Osteoblast (primary cell): ENCODE results near the gene TRAF3IP3. TPM values are rescaled to one million over a fixed set of nuclear protein-coding genes. Genes with fewer than 3 reads are reported as not detected.

Source experiments
- DNase-seq: peaks from one replicate; pipeline ENCODE4 v3.0.0; 2011; ENCODE audit warnings: low spot score, mixed read lengths; ENCODE audit not compliant: insufficient read length; ENCODE audit errors: missing footprints
- H2AFZ ChIP-seq: 2 replicates; pipeline ENCODE4 v1.6.0; 2011; ENCODE audit warnings: mild to moderate bottlenecking, low read length
- H3K27ac ChIP-seq: 2 replicates; pipeline ENCODE4 v1.5.1; 2011; ENCODE audit warnings: mild to moderate bottlenecking, low read depth, low read length, moderate library complexity
- H3K27me3 ChIP-seq: 2 replicates; pipeline ENCODE4 v1.6.0; 2012; ENCODE audit warnings: mild to moderate bottlenecking, control low read depth, inconsistent platforms, low read length, moderate library complexity; ENCODE audit not compliant: insufficient read depth
- H3K36me3 ChIP-seq: 2 replicates; pipeline ENCODE4 v1.5.1; 2011; ENCODE audit warnings: mild to moderate bottlenecking, low read length, control low read depth, moderate library complexity; ENCODE audit not compliant: insufficient read depth
- H3K4me1 ChIP-seq: 2 replicates; pipeline ENCODE4 v1.5.1; 2011; ENCODE audit warnings: mild to moderate bottlenecking, low read length, control low read depth, moderate library complexity; ENCODE audit not compliant: insufficient read depth
- H3K4me2 ChIP-seq: 2 replicates; pipeline ENCODE4 v1.6.0; 2011; ENCODE audit warnings: mild to moderate bottlenecking, low read length; ENCODE audit not compliant: insufficient read depth
- H3K4me3 ChIP-seq: fragments of 200-600 bp; sonication (generic); 3 replicates; pipeline ENCODE4 v1.5.1; 2012; ENCODE audit warnings: mild to moderate bottlenecking, low read length, inconsistent platforms; ENCODE audit not compliant: insufficient read depth
- H3K79me2 ChIP-seq: 2 replicates; pipeline ENCODE4 v1.6.0; 2012; ENCODE audit warnings: mild to moderate bottlenecking, low read length, control low read depth, inconsistent platforms; ENCODE audit not compliant: insufficient read depth
- H3K9me3 ChIP-seq: 2 replicates; pipeline ENCODE4 v1.5.1; 2011; ENCODE audit warnings: low read depth, low read length, control low read depth
- H4K20me1 ChIP-seq: 2 replicates; pipeline ENCODE4 v1.6.0; 2012; ENCODE audit warnings: mild to moderate bottlenecking, low read length, control low read depth; ENCODE audit not compliant: insufficient read depth
- CTCF ChIP-seq: IDR thresholded peaks from 2 replicates; pipeline ENCODE4 v1.5.1; 2011; ENCODE audit warnings: mild to moderate bottlenecking, low read depth, low read length, moderate library complexity; ENCODE audit errors: extremely low read depth
- total RNA-seq: library from RNA; depleted of rRNA; stranded (reverse); fragments of >200 nt; gene quantifications from 2 replicates; pipeline ENCODE4 v1.2.3, GENCODE V29; 2012

TRAF3IP3 gene
- total RNA-seq, 1 donor, result not detected

- H3K9me3 ChIP-seq, result no peaks in the 10 kb centered on the region
- no peak for DNase-seq
- H3K4me2 ChIP-seq, result peak overlapping the region; percentile 66
- H2AFZ ChIP-seq, result peak overlapping the region; percentile 88
- peaks cover 22% of the 10 kb centered on the region for H3K4me1 ChIP-seq
- H3K79me2 ChIP-seq, result no peaks in the 10 kb centered on the region
- no peak for TF ChIP-seq CTCF
- H3K36me3 ChIP-seq, result no peaks in the 10 kb centered on the region
- peak overlapping the region; percentile 18 for H3K4me3 ChIP-seq
- no peaks in the 10 kb centered on the region for H4K20me1 ChIP-seq
- peak overlapping the region; percentile 93 for H3K27ac ChIP-seq
- no peaks in the 10 kb centered on the region for H3K27me3 ChIP-seq
Observed at GRCh38 chr1:209769971-209770370, 14.1 kb downstream of the TRAF3IP3 start.

GRCh38 chr1:209770636-209771415 lies 15.0 kb downstream of the TRAF3IP3 start:
- H4K20me1 ChIP-seq, result no peaks in the 10 kb centered on the region
- no peak for TF ChIP-seq CTCF

GRCh38 chr1:209772126-209772525 lies 16.3 kb downstream of the TRAF3IP3 start:
- H3K4me1 ChIP-seq, result peaks cover 22% of the 10 kb centered on the region
- H4K20me1 ChIP-seq, result no peaks in the 10 kb centered on the region
- no peak for TF ChIP-seq CTCF
- H3K79me2 ChIP-seq, result no peaks in the 10 kb centered on the region
- H3K27me3 ChIP-seq, result no peaks in the 10 kb centered on the region
- H3K4me2 ChIP-seq, result no peak overlapping the region
- H3K36me3 ChIP-seq, result no peaks in the 10 kb centered on the region
- no peaks in the 10 kb centered on the region for H3K9me3 ChIP-seq
- H3K4me3 ChIP-seq, result no peak overlapping the region
- H3K27ac ChIP-seq, result no peak overlapping the region
- DNase-seq, result no peak
- H2AFZ ChIP-seq, result no peak overlapping the region

More at GRCh38 chr1:209770636-209771415, 15.0 kb downstream of the TRAF3IP3 start:
- peaks cover 22% of the 10 kb centered on the region for H3K4me1 ChIP-seq
- H3K4me2 ChIP-seq, result no peak overlapping the region
- H3K9me3 ChIP-seq, result no peaks in the 10 kb centered on the region
- no peaks in the 10 kb centered on the region for H3K27me3 ChIP-seq
- H3K27ac ChIP-seq, result no peak overlapping the region
- H3K36me3 ChIP-seq, result no peaks in the 10 kb centered on the region
- no peaks in the 10 kb centered on the region for H3K79me2 ChIP-seq
- no peak for DNase-seq
- H2AFZ ChIP-seq, result no peak overlapping the region
- H3K4me3 ChIP-seq, result no peak overlapping the region

GRCh38 chr1:209774592-209774991 lies 18.7 kb downstream of the TRAF3IP3 start:
- H2AFZ ChIP-seq, result no peak overlapping the region
- H3K9me3 ChIP-seq, result no peaks in the 10 kb centered on the region

More at GRCh38 chr1:209774592-209774991, 18.7 kb downstream of the TRAF3IP3 start:
- H3K4me3 ChIP-seq, result no peak overlapping the region
- no peaks in the 10 kb centered on the region for H3K36me3 ChIP-seq
- H3K27ac ChIP-seq, result no peak overlapping the region
- peaks cover 10% of the 10 kb centered on the region for H3K4me1 ChIP-seq
- H4K20me1 ChIP-seq, result no peaks in the 10 kb centered on the region
- TF ChIP-seq CTCF, result no peak
- H3K4me2 ChIP-seq, result no peak overlapping the region
- DNase-seq, result no peak
- no peaks in the 10 kb centered on the region for H3K79me2 ChIP-seq
- H3K27me3 ChIP-seq, result no peaks in the 10 kb centered on the region
